ENCODE data around the gene EPGN. TPM values are rescaled to one million over a fixed set of nuclear protein-coding genes. Genes with fewer than 3 reads are reported as not detected.

EPGN gene
- total RNA-seq, 2 experiments from 2014 or later = not detected

DNA sequence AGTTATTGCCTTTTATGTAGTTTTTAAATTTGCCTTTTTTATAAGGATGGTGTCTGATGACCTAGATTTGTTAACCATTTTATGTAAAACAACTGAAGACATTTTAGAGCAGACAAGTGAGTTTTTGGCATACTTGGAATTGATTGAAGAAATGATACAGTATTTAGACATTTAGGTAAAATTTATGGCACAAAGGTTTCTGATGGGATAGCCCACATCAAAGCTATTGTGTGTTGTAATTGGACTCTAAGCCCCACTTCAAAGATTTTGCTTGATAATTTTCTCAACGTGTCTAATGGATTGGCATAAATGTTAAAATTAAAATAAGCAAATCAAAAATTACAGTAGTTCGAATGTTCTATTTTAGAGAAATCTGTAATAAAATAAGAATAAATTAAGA lies 17.6 kb downstream of the EPGN start:
- ChIA-PET CTCF (ENCODE audit: unreplicated experiment) (no interaction called here), POLR2A (no interaction called here)
- Histone ChIP-seq H4K20me1 (ENCODE audit: insufficient read depth, low read length) (no peaks in the 10 kb centered on the region), H3K9me3 (ENCODE audit: low read length) (no peaks in the 10 kb centered on the region), H3K4me1 (ENCODE audit: insufficient read depth, low read length, poor library complexity, severe bottlenecking) (no peaks in the 10 kb centered on the region), H3K27ac (ENCODE audit: low read depth, low read length, poor library complexity, severe bottlenecking) (no peak overlapping the region), H3K4me3 (ENCODE audit: low read depth, low read length, poor library complexity, severe bottlenecking) (no peak overlapping the region), H2AFZ (ENCODE audit: low read length) (no peak overlapping the region), H3K79me2 (ENCODE audit: insufficient read depth, low read depth, low read length) (no peaks in the 10 kb centered on the region), H3K4me2 (ENCODE audit: low read length) (no peak overlapping the region), H3K36me3 (ENCODE audit: insufficient read depth, low read length) (no peaks in the 10 kb centered on the region), H3K9me2 (ENCODE audit: insufficient read depth, low read length) (no peaks in the 10 kb centered on the region)
- TF ChIP-seq, protein P1, sequence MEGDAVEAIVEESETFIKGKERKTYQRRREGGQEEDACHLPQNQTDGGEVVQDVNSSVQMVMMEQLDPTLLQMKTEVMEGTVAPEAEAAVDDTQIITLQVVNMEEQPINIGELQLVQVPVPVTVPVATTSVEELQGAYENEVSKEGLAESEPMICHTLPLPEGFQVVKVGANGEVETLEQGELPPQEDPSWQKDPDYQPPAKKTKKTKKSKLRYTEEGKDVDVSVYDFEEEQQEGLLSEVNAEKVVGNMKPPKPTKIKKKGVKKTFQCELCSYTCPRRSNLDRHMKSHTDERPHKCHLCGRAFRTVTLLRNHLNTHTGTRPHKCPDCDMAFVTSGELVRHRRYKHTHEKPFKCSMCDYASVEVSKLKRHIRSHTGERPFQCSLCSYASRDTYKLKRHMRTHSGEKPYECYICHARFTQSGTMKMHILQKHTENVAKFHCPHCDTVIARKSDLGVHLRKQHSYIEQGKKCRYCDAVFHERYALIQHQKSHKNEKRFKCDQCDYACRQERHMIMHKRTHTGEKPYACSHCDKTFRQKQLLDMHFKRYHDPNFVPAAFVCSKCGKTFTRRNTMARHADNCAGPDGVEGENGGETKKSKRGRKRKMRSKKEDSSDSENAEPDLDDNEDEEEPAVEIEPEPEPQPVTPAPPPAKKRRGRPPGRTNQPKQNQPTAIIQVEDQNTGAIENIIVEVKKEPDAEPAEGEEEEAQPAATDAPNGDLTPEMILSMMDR (conservative IDR thresholded peaks at IDR 0.05; ENCODE audit: low read length) = no peak
- no peak for TF ChIP-seq EZH2phosphoT487 (IDR thresholded peaks at IDR 0.05; ENCODE audit: borderline replicate concordance, low read depth, low read length)
- no TSS peak for BruUV-seq (replicated peaks)
- intact Hi-C loops (cut with micrococcal nuclease; ENCODE audit: unreplicated experiment) = no loop called here
- no peak for DNase-seq (ENCODE audit: low spot score)

DNA sequence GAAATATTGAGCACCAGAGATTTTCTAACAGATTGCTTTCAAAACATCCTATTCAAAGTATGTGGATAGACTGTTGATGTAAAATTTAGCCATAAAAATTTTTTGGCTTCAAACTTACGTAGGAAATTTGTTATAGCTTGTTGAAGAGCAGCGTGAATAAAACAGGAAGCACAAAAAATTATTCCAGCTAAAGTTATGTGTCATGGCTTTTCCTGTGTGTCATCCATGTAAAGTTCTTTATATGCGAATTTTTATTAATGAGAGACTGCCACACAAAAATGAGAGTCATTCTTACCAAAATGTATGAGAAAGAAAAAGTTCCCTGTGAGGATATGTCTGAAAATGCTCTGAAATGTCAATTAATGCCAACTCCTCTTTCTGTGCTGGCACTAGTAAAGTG lies 19.5 kb downstream of the EPGN start:
- no peaks in the 10 kb centered on the region for H3K36me3 ChIP-seq (ENCODE audit: insufficient read depth, low read length)
- TF ChIP-seq, protein P1 (conservative IDR thresholded peaks at IDR 0.05; ENCODE audit: low read length) = no peak
- TF ChIP-seq EZH2phosphoT487 (IDR thresholded peaks at IDR 0.05; ENCODE audit: borderline replicate concordance, low read depth, low read length) = no peak
- POLR2A ChIA-PET = interaction anchor here (0.6 kb wide), 1 partner anchor 73 kb away, joined by 4 read pairs; no protein-coding TSS in a partner anchor
- no peaks in the 10 kb centered on the region for H3K79me2 ChIP-seq (ENCODE audit: insufficient read depth, low read depth, low read length)
- no peaks in the 10 kb centered on the region for H3K4me1 ChIP-seq (ENCODE audit: insufficient read depth, low read length, poor library complexity, severe bottlenecking)
- no peak for DNase-seq (ENCODE audit: low spot score)
- H2AFZ ChIP-seq (ENCODE audit: low read length) = no peak overlapping the region
- H3K27ac ChIP-seq (ENCODE audit: low read depth, low read length, poor library complexity, severe bottlenecking) = no peak overlapping the region
- no peaks in the 10 kb centered on the region for H3K9me3 ChIP-seq (ENCODE audit: low read length)
- no peak overlapping the region for H3K4me2 ChIP-seq (ENCODE audit: low read length)
- intact Hi-C loops (cut with micrococcal nuclease; ENCODE audit: unreplicated experiment) = no loop called here
- no peaks in the 10 kb centered on the region for H3K9me2 ChIP-seq (ENCODE audit: insufficient read depth, low read length)
- no TSS peak for BruUV-seq (replicated peaks)
- CTCF ChIA-PET (ENCODE audit: unreplicated experiment) = no interaction called here
- no peak overlapping the region for H3K4me3 ChIP-seq (ENCODE audit: low read depth, low read length, poor library complexity, severe bottlenecking)
- H4K20me1 ChIP-seq (ENCODE audit: insufficient read depth, low read length) = no peaks in the 10 kb centered on the region

DNA sequence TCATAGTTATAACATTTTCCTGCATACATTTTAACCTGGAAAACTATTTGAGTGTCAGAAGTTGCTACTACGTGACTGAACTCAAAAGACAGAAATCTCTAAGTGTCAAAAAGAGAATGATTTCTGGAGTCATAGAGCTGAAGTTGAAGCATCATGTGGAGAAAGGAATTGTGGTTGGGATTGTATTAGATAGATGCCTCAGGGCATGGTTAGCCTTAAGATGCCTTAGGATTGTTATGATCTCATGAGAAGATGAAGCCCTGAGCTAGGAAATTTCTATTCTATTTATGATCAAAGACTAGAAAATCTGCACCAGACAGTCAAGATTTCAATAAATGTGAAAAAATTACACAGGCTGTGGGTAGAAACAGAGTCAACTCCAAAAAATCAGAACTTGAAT lies 20.2 kb downstream of the EPGN start:
- Histone ChIP-seq H3K9me2 (ENCODE audit: insufficient read depth, low read length) (no peaks in the 10 kb centered on the region), H3K9me3 (ENCODE audit: low read length) (no peaks in the 10 kb centered on the region), H3K4me2 (ENCODE audit: low read length) (no peak overlapping the region), H3K79me2 (ENCODE audit: insufficient read depth, low read depth, low read length) (no peaks in the 10 kb centered on the region), H2AFZ (ENCODE audit: low read length) (no peak overlapping the region), H3K27ac (ENCODE audit: low read depth, low read length, poor library complexity, severe bottlenecking) (no peak overlapping the region), H3K36me3 (ENCODE audit: insufficient read depth, low read length) (no peaks in the 10 kb centered on the region), H3K4me1 (ENCODE audit: insufficient read depth, low read length, poor library complexity, severe bottlenecking) (no peaks in the 10 kb centered on the region), H4K20me1 (ENCODE audit: insufficient read depth, low read length) (no peaks in the 10 kb centered on the region), H3K4me3 (ENCODE audit: low read depth, low read length, poor library complexity, severe bottlenecking) (no peak overlapping the region)
- DNase-seq (ENCODE audit: low spot score) = no peak
- intact Hi-C loops (cut with micrococcal nuclease; ENCODE audit: unreplicated experiment) = no loop called here
- POLR2A ChIA-PET = interaction anchor here (0.6 kb wide), 1 partner anchor 1773 kb away, joined by 3 read pairs; no protein-coding TSS in a partner anchor
- CTCF ChIA-PET (ENCODE audit: unreplicated experiment) = no interaction called here
- TF ChIP-seq EZH2phosphoT487 (IDR thresholded peaks at IDR 0.05; ENCODE audit: borderline replicate concordance, low read depth, low read length) = no peak
- TF ChIP-seq, protein P1 (conservative IDR thresholded peaks at IDR 0.05; ENCODE audit: low read length) = no peak
- no TSS peak for BruUV-seq (replicated peaks)

All from OCI-LY7 (cell line).